Stimulated activated CD8-positive, alpha-beta memory T cell treated with anti-CD3 and anti-CD28 coated beads, Interleukin-2, amount 100 ng/mL, for 48 hours (primary cell): ENCODE measurements around the gene GABRP.
"Not testable (repeated sequence)": the region's sequence is repeated elsewhere in the genome, so short reads cannot be mapped to it uniquely, and the experiment has no call there.

Experiments
- DNase-seq, 2 donors: peaks; one replicate each; pipeline ENCODE4 v3.0.0-alpha.2; 2020; ENCODE audit warnings: low read depth in 2 of 2

Gene GABRP

DNA sequence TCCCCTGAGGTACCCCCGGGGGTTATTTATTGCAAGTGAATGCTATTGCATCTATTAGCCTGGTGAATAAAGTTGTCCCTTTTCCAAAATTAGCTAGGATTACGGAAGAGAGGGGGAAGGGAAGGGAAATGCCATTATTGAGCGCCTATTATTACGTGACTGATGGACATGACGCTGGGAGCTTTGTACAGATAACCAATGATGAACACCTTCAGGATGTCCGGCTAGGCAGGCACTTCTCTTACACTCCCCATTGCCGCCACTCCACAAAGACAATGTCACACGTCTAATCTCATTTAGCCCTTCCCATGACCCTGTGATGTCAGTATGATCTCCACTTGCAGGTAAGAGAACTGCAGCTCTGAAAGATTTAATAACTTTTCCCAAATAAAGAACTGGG lies 9.4 kb downstream of the GABRP start:
- DNase-seq = no peak

DNA sequence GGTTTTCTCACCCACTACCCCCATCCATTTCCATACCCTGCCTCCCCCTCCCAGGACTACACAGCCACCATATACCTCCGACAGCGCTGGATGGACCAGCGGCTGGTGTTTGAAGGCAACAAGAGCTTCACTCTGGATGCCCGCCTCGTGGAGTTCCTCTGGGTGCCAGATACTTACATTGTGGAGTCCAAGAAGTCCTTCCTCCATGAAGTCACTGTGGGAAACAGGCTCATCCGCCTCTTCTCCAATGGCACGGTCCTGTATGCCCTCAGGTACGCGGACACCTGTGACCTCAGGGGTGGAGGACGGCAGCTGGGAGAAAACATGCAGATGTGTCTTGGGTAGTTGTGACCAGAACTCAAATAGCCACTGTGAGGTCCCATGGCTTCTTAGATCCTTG lies 11.6 kb downstream of the GABRP start:
- no peak for DNase-seq

DNA sequence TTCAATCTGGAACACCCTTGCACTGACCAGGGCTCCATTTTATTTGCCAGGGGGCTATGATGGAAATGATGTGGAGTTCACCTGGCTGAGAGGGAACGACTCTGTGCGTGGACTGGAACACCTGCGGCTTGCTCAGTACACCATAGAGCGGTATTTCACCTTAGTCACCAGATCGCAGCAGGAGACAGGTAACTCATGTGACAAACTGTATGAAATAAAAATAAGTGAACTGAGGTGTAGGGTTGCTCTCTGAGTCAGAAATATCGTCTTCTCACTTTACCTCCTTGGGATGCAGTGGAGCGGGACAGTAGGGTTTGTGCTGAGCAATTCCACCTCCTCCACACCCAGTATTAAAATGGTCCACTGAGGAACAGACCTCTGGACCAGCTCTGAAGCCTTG lies 22.1 kb downstream of the GABRP start:
- DNase-seq = no peak

DNA sequence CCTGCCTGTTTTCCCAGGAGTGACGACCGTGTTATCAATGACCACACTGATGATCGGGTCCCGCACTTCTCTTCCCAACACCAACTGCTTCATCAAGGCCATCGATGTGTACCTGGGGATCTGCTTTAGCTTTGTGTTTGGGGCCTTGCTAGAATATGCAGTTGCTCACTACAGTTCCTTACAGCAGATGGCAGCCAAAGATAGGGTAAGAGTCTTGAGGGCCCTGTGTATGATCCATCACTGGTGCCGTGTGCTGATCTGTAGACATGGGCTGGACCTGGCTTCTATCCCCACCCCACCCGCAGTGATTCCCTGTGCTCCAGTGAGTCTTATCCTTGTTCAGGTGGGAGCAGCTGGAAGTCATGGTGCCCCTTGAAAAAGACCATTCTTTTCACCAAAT lies 26.0 kb downstream of the GABRP start:
- no peak for DNase-seq

DNA sequence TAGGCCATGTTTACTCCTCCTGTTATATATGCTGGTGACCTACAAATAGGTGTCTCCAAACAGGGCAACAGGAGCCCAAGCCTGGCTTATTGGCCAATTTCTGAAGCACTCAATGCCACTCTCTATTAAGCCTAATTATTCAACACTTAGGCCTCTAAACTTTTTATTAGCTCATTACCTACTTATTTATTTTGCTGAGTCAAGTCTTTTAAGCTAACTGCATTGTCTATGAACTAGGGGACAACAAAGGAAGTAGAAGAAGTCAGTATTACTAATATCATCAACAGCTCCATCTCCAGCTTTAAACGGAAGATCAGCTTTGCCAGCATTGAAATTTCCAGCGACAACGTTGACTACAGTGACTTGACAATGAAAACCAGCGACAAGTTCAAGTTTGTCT lies 28.2 kb downstream of the GABRP start:
- no peak for DNase-seq

DNA sequence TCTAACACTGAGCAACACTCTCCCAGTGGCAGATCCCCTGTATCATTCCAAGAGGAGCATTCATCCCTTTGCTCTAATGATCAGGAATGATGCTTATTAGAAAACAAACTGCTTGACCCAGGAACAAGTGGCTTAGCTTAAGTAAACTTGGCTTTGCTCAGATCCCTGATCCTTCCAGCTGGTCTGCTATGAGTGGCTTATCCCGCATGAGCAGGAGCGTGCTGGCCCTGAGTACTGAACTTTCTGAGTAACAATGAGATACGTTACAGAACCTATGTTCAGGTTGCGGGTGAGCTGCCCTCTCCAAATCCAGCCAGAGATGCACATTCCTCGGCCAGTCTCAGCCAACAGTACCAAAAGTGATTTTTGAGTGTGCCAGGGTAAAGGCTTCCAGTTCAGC lies 29.7 kb downstream of the GABRP start:
- no peak for DNase-seq

DNA sequence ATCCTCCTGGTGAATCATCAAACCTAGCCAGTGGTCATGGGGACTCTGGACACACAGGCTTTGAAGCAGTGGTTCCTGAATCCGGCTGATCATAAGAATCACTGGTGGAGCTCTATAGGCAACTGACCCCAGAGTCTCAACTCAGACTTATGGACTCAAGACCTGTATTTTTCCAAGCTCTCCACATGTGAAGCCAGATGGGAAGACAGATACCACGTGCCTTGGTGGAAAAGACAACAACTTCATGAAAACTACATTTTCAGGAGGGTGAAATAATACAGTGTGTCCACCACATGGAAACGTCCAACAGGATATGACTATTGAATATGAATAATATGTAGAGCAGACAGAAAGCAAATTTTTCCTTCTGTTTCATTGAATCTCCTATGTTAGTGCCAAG lies 33.7 kb downstream of the GABRP start:
- DNase-seq = no peak

DNA sequence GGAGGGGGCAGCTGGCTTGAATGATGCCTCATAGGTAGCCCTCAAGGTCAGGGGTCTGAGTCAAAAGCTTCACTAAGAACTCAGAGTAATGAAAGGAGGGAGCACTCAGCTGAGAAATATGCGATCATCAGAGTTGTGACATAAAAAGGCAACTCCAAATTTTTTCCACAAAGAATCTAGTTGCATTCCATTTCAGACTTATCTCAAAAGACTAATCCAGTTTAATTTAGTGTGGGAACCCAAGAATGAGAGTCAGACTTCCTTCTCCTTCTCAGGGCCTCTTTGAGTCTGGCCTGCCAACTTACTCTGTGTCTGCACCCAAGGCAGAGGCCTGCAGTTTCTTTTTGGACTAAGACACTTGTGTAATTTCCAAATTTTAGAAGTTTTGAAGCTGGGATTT lies 34.7 kb downstream of the GABRP start:
- DNase-seq = no peak

DNA sequence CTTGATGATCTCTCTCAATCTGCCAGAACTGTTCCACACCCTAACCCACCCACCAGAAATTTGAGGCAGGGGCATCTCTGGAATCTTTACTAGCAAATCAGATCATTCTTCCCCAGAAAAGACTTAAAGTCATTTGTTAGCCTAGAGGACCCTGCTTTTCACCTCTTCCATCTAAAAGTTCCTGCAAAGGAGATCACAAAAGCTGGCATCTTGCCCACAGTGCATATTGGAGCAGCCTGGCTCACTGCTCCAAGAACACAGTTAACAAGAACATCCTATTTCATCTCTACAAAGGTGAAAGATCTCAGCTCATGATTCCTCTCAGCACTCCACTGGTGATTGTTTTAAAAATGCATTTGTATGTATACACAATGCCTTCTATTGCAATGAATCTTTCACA lies 36.3 kb downstream of the GABRP start:
- no peak for DNase-seq

DNA sequence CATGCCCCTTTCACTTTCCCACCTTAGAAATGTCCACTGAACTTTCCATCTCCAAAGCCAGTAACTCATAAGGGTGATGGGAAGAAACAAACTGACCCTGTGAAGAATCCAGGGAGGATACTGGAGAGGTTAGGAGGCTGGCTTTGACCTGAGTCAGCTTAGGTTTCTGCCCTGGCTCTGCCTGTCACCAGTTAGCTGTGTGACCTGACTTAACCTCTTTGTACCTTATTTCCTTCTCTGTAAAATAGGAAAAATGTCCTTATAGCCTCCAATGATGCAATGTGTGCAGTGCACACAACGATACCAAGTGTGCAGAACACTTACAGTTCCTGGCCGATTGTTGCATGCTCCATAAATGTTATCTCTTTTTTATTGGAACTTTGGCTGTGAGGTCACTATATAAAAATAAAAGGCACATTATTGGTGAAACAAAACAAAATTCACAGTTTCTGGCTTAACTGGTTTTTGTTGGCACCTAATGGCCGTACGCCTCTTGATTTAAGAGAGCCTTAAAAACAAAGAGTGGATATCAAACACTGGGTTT lies 37.8 kb downstream of the GABRP start:
- DNase-seq = no peak

DNA sequence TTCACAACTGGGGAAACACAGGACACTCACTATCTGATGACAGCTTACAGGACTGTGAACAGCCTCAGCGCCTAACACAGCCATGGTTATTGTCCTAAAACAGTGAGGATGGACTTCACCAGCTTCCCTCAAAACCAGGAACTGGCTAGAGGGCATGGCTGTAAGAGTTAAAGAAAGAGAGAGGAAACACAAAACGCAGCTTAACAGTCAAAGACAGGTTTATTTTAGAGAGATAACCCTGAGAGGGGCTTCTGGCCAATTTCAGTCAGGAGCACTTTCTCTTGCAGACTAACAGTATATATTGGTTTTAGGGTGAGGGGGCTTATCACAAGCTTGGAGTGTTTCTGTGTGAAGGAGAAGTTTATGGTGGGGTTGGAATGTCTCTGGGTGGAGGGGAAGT lies 42.6 kb downstream of the GABRP start:
- DNase-seq = no peak

DNA sequence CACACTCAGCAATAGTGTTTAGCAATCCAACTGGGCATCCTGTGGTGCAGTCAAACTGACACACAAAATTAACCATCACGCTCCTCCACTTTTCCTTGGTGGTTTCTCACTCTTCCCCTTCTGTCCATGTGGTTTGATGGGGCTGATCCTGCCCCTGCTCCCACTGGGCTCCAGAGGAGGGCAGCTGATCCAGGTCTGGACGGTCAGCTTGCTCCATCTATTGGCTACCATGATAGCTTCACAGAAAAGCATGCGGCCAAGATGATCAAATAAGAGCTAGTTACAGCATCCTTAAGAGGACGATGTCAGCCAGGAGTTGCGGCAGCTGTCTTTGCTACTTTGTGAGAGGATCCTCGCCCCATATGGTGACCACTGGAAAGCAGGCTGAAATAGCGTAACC lies 48.7 kb downstream of the GABRP start:
- no peak for DNase-seq

DNA sequence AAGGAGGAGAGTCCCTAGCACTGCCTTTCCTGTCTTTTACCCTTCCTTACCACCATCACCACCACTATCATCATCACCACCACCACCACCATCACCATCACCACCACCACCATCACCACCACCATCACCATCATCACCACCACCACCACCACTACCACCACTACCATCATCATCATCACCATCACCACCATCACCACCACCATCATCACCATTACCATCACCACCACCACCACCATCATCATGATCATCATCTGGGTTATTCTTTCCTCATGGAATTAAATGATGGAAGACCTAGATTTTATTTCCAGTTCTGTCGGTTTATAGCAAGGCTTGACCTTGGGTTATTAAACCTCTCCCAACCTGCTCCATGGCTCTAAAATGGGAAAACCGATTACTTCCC lies 50.5 kb downstream of the GABRP start:
- not testable (repeated sequence) for DNase-seq

DNA sequence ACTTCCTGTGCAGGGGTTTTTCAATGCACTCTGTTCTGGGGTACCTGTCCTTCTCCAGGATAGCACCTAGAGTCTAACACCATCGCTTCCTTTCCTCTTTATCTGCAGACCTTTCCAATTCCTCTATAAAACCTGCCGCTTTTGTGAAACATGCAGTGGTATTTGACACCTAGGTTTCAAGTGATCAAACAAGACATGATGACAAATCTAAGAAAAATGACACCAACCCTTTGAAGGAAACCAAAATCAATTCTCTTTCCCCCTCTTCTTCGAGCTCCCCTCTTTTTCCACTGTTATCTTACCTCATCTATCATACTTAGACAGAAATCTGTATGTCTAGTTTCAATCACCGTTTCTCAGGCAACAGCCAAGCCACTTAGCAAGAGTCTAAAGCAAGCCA lies 52.7 kb downstream of the GABRP start:
- no peak for DNase-seq

DNA sequence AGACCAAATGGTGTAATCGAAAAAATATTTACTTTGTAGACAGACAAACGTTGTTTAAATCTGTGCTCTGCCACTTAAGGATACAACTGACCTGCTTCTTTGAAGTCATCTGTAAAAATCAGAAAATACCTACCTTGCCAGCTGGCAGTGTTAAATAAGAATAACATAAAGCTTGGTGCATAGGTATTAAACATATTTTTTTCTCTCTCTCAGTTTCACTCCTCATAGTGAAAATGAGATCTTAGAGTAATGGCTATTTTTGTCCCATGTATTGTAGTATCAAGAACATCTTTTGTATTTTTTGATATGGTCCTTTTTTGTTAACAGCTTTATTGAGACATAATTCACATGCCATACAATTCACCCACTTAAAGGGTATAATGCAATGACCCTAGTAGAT lies 60.3 kb downstream of the GABRP start:
- DNase-seq = no peak

DNA sequence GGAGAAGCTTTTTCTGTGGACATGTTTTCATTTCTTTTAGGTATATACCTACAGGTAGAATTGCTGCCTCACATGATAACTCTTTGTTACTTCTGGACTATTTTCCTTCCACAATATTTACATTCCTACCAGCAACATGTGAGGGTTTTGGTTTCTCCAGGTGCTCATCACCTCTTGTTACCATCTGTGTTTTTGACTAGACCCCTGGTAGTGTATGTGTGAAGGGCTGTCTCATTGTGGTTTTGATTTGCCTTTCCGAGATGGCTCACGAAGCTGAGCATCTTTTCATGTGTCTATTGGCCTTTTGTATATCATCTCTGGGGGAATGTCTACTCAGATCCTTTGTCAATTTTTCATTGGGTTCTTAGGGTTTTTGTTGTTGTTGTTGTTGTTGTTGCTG lies 61.1 kb downstream of the GABRP start:
- no peak for DNase-seq

DNA sequence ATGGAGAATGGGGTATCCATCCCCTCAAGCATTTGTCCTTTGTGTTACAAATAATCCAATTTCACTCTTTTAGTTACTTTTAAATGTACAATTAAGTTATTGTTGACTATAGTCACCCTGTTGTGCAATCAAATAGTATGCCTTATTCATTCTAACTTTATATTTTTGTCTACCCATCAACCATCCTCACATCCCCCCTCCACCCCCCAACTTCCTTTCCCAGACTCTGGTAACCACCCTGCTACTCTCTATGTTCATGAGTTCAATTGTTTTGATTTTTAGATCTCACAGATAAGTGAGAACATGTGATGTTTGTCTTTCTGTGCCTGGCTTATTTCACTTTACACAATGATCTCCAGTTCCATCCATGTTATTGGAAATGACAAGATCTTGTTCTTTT lies 62.9 kb downstream of the GABRP start:
- no peak for DNase-seq

DNA sequence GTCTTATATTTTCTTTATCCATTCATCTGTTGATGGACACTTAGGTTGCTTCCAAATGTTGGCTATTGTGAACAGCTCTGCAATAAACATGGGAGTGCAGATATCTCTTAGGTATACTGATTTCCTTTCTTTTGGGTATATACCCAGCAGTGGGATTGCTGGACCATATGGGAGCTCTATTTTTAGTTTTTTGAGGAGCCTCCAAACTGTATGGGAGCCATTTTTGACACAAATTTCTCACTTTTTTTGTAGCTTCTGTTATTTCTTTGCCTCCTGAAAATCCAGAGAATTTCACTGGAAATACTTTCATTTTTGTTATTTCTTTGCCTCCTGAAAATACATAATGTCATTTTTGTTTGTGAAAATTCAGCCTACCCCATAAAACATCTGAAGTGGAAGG lies 63.3 kb downstream of the GABRP start:
- DNase-seq = no peak

DNA sequence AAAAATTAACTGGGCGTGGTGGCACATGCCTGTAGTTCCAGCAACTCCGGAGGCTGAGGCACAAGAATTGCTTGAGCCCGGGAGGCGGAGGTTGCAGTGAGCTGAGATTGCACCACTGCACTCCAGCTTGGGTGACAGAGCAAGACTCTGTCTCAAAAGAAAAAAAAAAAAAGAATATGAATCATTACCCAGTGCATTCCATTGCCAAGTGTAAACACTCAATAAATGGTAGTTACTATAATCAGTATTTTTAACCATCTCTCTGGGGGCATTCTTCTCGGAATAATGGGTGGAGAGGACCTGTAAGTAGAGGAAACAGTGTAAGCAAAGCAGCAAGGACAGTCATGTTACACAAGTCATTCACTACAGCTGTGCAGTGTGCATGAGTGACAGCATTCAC lies 64.5 kb downstream of the GABRP start:
- no peak for DNase-seq

DNA sequence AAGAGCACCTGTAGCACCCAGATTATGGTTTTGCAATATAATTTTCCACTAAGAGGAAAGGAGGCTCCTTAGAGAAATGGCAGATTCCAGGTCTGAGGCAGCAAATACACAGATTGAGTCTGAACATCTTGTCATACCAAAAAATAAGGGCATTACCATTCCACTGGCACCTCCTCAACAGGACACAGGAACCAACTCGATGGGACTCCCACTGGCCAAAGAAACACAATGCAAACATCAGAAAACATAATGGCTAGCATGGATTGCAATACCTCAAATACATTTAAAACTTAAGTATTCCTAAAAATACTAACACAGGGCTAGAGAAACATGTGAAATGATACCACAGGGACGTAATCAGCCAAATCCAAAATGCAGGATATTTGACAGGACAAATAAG lies 65.8 kb downstream of the GABRP start:
- no peak for DNase-seq

DNA sequence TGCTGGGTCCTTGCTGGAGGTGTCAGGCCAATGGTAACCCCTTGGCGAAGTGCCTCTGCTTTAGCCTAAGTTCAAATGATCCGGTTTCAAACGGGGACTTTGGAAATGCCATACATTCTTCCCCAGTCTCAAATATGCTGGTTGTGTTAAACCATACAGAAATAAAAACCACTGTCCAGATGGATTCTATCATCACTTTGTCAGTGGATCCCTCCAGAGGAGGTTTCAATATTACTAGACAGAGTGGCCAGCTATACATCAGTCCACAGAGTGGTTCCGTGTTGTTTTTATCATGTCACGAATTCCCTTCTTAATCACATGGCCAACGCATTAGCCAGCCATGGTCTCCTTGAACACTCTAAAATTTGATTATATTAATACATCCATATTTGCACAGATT lies 71.0 kb downstream of the GABRP start:
- no peak for DNase-seq

DNA sequence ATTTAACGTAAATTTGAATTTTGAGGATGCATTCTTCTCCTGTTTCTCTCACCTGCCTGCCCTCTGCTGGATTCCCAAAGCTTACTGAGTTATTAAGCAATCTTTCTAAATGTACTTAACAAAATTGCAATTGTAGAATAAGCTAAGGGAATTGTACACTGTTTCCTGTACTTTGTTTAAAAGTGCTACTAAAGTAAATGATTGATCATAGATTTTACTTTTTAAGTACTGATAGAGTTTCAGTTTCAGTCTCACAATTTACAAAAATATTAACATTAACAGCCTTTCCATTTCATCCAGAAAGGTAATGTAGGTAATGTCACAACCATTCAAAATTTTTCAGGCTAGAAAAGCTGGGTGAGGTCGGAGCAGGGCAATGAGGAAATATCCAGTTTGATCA lies 73.5 kb downstream of the GABRP start:
- no peak for DNase-seq

DNA sequence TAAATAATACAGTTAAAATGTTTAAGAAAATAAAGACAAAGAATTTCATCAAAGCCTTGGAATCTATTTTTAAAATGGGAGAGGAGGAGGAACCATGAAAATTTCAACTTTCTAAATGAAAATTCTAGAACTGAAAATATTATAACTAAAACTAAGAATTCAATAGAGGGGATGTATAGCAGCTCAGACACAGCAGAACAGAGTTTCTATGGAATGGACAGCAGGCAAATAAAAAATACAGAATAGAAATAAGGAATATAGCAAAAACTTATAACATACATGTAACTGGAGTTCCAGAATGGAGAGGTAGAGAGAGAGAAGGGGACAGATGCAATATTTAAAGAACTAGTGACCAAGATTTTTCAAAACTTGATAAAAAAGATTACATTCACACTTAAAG lies 76.9 kb downstream of the GABRP start:
- DNase-seq = no peak

DNA sequence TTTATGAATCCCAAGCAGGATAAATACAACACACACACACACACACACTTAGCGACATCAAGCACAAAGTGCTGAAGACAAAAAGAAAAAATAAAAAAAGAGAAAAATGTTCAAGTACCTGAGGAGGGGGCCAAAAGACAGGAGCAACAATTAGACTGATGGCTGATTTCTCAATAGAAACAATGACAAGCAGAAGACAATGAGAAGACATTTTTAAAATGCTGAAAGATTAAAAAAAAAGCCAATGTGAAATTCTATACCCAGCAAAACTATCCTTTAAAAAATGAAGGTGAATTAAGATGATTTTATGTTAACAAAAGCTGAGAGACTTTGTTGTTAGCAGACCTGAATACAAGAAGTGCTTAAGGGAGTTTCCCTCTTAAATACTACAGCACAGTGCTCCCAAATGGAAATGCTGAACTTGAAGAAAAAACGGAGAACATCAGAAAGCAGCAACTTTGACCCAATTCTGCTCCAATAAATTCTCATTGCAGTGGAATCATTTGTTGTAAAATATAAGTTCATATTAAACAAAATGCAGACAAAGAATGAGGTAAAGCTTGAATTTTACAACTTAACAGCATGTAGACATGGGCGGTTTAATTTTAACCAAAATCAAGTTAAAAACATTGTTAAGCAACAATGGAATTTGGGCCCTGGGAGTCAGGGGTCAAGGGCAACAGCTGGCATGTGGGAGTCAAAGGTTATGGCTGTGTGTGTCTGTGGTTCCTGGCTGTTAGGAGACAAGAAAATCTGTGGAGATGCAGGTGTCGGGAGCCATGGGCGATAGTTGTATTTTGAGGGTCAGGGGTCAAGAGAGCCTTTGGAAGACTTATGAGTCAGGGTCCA lies 77.5 kb downstream of the GABRP start:
- DNase-seq = no peak
